Activated CD8-positive, alpha-beta memory T cell treated with anti-CD3 and anti-CD28 coated beads for 1 hour (primary cell): Measurements from ENCODE around the gene PSMB5.

Source experiments
- DNase-seq, 2 donors: peaks; one replicate each; pipeline ENCODE4 v3.0.0-alpha.2; 2020; ENCODE audit warnings: low read depth in 1 of 2; ENCODE audit errors: extremely low read depth in 1 of 2

Gene PSMB5

DNA sequence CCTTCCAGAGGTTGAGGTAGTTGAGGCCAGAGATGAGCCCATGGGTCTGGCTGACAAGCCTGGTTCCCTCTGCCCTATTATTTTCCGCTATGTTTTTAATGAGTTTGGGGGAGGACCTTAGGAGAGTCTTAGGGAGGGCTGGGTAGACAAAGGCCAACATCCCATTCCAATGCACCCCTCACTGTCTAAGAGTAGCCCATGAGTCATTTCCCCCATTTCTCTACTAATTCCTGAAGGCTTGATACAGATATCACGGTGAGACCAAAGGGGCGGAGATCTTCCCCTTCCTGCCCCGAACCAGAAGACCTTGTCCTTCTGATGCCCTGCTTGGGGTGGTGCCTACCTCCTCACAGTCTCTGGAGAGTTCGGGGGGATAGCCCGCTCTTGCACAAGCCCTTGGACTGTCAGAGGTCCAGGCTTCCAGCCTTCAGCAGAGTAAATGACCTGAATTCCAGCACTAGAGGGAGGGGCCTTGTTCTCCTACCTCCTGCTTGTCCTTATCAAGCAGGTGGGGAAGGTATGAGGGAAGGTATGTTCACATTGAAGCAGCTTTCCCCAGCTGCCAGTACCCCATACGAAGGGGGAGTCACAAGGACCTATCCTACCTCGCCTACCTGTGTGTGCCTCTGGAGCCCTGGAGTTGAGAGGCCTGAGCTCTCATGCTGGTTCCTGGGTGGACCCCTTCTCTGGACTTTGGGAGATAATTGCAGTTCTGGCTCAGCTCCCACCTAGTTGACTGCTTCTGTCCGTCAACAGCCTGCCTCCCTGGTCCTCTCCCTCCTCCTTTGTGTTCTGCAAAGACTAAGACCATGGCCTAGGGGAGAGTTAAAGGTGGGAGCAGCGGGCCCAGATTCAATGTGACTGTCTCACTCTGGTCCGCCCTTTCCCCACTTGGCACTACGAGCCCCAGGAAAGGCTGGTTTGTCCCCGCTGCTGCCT lies 11.0 kb upstream of the PSMB5 start:
- no peak for DNase-seq

DNA sequence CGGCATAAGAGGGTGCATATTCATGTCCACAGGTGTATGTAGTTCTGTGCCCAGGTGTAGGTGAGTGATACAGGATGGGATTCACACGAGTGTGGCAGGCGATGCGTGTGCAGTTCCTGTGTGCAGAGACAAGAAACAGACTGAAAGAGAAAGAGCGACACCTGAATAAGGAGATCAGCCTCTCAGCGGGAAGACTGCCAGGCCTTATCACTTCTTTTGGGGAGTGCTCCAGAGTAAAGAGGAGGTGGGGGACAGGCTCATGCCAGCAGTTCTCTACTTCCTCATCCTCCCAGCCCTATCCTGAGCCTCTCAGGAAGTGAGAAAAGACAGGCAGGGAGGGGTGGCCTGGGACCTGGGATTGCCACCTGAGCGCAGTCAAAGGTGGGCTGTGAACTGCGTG lies 10.1 kb upstream of the PSMB5 start:
- DNase-seq, result no peak

DNA sequence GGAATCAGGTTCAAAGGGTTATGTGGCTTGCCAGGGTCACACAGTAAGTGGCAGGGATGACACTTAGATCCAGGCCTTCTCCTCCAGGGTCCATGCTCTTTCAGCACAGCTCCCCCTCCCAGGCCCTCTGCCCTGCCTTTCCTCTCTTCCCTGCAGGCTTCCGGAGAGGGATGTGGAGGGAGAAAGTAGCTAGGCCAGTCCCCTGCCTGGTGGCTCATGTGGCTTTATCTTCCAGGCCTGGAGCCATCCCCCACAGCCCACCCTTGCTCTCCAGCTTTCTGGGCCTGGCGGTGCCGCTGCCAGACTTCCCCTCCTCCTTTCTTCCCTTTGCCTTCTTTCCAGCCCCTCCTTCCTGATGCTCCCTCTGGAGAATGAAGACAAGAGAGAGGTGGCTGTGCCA lies 9.1 kb upstream of the PSMB5 start:
- no peak for DNase-seq

DNA sequence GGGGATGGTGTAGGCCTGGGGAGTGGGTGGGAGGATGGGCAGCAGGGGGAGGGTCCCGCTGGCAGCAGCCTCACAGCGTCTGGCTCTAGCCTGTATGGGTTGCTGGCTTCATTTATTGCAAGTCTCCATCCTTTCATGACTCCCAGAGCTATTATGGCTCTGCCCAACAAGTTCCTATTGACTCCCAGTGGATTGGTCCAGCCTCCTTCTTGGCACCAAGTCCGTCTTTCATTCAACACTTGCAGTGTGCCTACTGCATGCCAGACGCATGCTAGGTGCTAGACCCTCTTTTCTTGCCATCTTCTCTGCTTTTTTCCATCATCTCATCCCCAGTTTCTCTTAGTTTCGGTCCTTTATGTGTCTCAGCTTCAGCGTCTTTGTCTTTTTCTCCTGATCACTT lies 8.4 kb upstream of the PSMB5 start:
- DNase-seq, result no peak

DNA sequence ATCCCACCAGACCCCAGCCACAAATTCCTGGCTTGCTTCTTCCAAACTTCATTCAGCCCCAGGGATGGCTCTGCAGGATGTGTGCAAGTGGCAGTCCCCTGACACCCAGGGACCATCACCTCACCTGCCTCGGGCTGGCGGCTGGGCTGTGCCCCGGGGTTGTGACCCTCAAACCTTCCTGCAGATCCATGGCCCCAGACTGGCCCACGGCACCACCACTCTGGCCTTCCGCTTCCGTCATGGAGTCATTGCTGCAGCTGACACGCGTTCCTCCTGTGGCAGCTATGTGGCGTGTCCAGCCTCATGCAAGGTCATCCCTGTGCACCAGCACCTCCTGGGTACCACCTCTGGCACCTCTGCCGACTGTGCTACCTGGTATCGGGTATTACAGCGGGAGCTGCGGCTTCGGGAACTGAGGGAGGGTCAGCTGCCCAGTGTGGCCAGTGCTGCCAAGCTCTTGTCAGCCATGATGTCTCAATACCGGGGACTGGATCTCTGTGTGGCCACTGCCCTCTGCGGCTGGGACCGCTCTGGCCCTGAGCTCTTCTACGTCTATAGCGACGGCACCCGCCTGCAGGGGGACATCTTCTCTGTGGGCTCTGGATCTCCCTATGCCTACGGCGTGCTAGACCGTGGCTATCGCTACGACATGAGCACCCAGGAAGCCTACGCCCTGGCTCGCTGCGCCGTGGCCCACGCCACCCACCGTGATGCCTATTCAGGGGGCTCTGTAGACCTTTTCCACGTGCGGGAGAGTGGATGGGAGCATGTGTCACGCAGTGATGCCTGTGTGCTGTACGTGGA lies 7.7 kb upstream of the PSMB5 start, which contains the start of gene PSMB11:
PSMB11 (plus strand) TSS at position 51 of the 804 bp plus-strand sequence; CDS start at position 65, 14 bp downstream.
- no peak for DNase-seq

DNA sequence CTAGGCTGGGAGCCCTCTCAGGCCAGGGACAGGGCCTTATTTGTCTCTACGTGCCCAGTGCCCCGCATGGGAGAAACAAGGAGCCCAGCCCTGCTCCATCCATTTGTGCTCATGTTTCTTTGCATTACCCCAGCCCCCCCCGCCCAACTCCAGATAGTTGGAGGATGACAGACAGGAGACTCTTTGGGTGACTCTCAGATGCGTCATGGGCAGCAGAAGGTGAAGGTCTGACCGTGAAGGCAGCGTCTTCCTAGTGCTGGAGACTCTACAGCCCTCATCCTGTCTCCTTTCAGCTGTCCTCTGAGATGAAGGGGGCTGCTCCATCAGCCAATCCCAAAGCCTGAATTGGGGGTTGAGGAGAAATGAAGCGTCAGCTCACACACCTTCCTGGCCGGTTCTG lies 7.0 kb upstream of the PSMB5 start:
- no peak for DNase-seq

DNA sequence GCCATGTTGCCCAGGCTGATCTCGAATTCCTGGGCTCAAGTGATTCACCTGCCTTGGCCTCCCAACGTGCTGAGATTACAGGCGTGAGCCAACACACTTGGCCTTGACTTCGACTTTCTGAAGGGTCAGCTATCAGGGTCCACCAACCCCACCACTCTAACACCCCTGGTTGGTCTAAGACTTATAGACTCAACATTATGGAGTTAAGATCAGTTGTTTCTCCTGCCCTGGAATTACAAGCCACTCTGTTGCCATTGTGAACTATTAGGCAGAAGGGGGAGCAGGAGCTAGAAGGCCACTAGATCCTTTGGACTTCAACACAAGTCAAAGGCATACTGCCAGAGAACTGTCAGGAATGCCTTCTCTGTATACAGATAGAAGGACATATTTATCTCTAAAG lies 5.4 kb upstream of the PSMB5 start:
- DNase-seq, result no peak

DNA sequence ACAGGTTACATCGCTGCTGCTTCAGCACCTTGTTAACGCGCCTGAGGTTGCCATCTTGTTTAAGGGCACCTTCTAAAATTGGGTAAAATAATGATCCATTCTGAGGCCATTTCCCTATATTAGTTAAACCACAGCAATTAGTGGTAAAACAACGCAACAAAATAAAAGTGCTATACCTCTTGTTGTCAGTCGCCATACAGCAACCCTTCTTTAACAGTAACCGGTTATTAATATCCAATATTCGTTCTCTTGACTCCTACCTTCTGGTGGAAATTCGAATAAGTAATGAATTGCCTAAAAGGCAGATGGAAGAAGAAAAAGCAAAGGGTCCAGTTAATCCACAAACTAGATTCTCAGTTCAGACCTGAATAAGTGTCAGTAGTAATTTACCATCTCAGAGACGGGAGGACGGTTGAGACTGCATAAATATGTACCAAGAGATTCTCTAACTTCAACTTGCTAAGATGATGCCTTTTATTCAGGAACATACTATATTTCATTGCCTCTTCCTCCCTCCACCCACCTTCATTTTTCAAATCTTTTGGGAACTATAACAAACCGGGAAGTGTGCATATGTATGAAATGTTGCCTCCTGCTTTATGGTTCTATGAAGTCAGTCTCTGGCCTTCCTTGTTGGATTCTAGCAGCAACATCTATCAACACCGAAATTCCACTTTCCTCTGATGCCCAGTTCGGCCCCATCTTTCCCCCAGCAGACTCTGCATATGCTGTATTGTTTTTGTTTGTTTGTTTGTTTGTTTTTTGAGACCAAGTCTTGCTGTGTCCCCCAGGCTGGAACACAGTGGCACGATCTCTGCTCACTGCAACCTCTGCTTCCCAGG lies 824 bp upstream of the PSMB5 start:
- DNase-seq, result no peak

DNA sequence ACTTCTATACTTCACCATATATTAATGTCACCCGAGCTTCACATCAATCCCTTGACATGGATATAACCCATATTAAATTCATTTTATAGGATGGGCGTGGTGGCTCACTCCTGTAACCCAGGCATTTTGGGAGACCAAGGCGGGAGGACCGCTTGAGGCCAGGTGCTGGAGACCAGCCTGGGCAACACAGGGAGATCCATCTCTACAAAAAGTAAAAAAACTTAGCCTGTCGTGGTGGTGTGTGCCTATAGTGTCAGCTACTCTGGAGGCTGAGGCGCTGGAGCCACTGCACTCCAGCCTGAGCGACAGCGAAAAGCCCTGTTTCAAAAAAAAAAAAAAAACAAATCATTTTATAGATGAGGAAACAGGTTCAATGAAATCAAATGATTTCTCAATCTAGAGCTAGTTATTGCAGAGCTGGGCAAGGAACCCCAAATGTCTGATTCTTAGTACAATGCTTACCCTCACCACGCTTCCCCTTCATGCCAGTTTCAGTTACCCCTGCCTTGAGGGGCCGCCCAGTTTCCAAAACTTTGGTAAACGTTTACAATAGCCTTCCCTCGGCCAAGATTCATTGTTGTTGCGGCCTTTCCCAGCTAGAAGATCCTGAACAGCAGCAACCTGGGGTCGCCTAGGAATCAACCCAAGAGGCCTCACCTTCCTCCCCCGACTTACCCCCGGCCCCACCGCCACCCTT lies 751 bp downstream of the PSMB5 start:
- no peak for DNase-seq

DNA sequence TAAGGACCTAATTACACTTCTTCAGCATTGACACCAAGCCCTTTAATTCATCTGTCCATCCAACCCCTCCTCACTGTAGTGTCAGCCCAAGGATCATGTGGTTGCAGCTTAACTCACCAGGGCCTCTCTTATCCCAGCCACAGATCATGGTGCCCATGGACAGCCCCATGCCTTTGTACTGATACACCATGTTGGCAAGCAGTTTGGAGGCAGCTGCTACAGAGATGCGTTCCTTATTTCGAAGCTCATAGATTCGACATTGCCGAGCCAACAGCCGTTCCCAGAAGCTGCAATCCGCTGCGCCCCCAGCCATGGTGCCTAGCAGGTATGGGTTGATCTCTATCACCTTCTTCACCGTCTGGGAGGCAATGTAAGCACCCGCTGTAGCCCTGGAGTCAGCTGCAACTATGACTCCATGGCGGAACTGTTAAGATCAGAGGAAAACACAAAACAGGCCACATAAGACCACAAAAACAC lies 1.4 kb downstream of the PSMB5 start:
- no peak for DNase-seq

DNA sequence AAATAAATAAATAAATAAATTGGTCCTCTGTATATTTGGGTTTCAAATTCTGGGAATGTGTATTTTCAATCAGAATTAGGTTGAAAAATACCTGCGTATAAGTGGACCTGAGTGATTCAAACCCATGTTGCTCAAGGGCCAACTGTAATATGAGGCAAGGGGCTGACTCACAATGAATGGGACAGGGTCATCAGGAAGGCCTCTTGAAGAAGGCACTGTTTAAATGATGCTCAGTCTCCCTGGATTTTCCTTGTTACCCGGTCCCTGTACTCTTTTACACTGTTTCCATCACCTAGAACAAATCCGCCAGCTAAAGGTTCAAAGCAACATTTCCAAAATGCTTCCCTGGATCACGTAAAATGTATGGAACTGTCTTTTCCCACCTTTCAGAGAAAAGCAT lies 3.8 kb downstream of the PSMB5 start:
- no peak for DNase-seq

DNA sequence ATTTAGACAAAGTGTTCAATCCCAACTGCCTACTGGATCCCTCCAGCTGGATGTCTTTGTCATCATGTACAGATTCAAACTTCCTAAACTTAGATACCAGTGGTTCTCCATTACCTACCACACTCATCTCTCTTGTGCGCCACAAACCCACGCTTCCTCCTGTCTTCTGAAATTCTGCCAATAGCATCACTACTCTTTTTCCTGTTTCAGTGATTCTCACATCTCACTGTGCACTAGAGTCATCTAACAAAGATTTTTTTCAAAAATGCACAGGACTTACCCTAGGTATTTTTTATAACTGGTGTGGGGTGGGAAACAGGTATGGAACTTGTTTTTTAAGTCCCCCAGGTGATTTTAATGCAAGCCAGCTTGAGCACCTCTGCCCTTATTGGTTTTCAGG lies 5.9 kb downstream of the PSMB5 start:
- DNase-seq, result no peak

DNA sequence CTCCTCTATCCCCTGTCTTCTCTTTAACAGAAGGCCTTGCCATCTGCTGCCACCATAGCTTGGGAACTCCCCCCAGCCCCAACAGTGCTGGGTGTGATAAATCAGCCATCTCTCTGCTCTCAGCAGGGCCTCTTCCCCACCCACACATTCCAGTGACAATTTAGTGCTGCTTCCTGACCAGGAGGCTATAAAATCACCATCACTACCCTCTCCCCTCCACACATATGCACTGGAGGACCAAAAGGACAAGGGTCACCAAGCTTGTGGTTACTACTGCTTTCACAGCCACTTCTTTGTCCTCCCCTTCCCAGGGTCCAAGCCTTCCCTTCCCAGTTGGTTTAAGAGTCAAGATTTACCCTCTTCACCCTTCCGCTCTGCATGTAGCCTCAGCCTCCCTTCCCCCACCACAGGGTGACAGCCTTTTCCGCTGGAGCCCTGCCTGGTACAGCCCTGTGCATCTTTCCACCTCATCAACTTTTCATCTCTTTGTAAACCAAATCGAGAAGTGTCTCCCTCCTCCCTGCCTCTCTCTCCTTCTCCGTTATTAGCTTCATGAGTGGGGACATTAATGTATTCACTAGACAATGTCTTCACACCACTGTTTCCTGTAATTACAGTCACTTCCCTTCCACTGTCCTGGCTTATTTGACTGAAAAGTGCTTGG lies 9.4 kb downstream of the PSMB5 start:
- DNase-seq, result no peak

DNA sequence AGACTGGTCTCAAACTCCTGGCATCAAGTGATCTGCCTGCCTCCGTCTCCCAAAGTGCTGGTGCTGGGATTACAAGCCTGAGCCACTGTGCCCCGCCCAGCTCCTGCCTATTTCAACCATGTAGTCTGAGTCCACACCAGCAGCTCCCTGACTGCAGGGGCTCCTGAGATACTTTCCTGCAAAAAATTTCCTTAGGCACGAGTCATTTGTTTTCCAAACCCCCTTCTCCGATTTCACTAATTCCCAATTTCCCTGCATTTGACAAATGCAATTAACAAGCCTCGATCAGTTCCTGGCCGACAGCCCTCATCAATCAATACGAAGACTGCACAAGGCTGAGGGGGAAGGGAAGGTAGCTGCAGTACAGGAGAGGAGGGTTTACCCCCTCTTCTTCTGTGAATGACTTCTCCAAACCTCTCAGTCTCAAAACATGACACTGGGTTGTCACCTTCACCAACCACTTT lies 10.1 kb downstream of the PSMB5 start:
- no peak for DNase-seq

DNA sequence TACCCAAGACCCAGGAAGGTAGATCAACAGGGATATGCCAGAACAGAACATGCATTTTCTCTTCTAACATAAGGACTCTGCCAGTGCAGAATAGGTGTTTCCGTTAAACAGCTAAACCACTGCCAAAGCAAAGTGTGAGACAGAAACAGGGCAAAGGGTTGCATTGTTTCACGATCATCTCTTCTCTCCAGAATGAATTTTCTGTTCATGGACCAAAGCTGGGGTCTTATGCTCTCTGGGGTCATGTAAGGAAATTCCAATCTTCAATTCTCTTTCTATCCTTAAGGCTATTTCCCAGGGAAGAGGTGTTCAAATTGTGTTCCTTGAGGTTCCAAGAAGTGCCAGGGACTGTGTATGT lies 10.9 kb downstream of the PSMB5 start:
- DNase-seq, result no peak

DNA sequence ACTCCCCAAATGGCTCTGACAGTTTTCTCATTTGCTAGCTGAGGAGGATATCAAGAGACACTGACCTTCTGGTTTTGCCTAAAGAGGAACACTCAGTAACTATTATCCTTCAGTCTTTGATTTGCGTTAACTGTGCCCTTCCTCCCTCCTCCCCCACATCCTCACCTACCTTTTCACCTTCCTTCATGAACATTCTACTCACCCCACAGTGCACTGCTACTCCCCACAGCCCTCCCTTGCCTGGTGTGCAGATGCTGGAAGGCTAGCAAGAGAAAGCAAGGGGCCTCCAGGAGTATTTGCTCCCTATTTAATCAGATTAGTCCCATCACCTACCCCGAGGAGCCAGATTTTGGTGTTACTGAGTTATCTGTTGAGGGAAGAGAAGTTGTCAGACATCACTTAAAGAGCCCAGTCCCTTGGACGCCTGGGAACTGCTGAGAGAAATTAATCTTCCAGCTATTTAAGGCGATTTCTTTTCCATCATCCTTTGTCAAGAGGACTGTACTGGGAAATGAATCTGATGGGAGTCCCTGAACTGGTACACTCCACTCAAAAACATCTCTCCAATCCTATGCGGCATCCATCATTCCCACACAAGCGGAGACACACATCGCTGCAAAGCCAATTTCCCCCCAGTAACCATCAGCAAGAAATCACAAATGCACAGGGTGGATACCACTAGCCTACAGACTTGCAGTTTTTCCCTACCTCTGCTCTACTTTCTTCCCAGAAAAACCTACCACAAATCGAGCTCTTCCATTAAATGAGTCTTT lies 11.5 kb downstream of the PSMB5 start:
- no peak for DNase-seq

DNA sequence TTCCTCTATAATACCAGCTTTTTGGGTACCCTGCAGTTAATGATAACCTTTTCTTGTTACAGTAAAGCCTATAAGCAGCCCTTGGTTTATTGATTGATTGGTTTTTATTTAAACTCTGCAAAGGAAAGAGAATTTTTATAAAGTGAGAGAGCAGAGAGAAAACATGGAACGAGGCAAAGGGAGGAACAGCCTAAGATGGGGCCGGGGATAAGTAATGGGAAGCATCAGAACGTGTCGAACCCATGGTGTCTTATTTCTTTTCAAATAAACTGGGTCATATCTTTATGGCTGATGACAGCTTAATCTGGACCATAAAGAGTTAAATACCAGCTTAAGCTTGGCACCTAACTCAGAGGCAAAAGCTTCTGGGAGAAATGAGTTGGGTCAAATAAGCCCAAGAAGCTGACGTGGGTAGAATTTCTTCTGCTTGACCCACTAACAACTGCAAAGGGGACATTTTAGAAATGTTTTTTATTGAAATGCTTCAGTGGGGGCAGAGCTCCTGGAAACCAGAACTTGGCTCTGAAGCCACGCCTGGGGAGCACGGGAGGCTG lies 12.7 kb downstream of the PSMB5 start:
- DNase-seq, result no peak

DNA sequence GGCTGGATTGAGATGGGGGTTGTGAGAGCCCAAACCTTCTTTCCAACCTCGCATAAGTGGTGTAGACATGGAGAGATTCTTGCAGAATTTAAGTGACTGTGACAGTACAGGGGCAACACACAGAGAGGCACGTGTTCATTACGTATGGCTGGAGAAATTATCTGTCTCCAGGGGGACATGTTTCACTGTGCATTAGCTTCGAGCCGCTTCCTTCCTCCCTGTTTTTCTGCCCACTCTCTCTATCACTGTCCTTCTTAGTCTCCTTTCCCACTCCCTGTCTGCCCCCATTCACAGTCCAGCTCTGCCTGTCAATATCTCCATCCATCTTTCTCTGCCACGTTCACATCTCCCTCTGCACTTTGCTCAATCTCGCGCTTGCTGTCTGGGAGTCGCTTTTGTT lies 13.3 kb downstream of the PSMB5 start:
- DNase-seq, result no peak
